Liver (tissue), 9 donors: ENCODE data around the gene CD101. TPM values are rescaled to one million over a fixed set of nuclear protein-coding genes. Genes with fewer than 3 reads are reported as not detected.

Experiments
- DNase-seq: peaks from one replicate; pipeline ENCODE4 v3.0.0-alpha.2; 2017; ENCODE audit warnings: low spot score
- H3K27ac ChIP-seq, 2 donors: one replicate each; pipeline ENCODE4 v1.7.0; 2013; ENCODE audit warnings: inconsistent platforms in 2 of 2, low read length in 2 of 2, control low read depth in 1 of 2, low read depth in 1 of 2, mild to moderate bottlenecking in 1 of 2
- H3K27me3 ChIP-seq, 4 donors: one replicate each; pipeline versions ENCODE4 v1.6.1 to v1.7.0; 2013; ENCODE audit warnings: low read length in 3 of 4, inconsistent platforms in 1 of 4, mild to moderate bottlenecking in 1 of 4, moderate library complexity in 1 of 4; ENCODE audit not compliant: control insufficient read depth in 4 of 4, insufficient read depth in 4 of 4
- H3K36me3 ChIP-seq, 4 donors: one replicate each; pipeline versions ENCODE4 v1.6.1 to v1.7.0; 2013; ENCODE audit warnings: low read length in 3 of 4, mild to moderate bottlenecking in 3 of 4, low read depth in 1 of 4, moderate library complexity in 1 of 4; ENCODE audit not compliant: control insufficient read depth in 4 of 4, insufficient read depth in 3 of 4
- H3K4me1 ChIP-seq, 4 donors: one replicate each; pipeline versions ENCODE4 v1.6.1 to v1.7.0; 2013; ENCODE audit warnings: low read length in 3 of 4, mild to moderate bottlenecking in 3 of 4, moderate library complexity in 1 of 4; ENCODE audit not compliant: control insufficient read depth in 4 of 4, insufficient read depth in 4 of 4
- H3K4me3 ChIP-seq, 3 donors: one replicate each; pipeline versions ENCODE4 v1.6.1 to v1.7.0; 2013; ENCODE audit warnings: low read length in 3 of 3, control low read depth in 1 of 3, low read depth in 1 of 3, mild to moderate bottlenecking in 1 of 3
- H3K9ac ChIP-seq, 2 donors: one replicate each; pipeline ENCODE4 v1.7.0; 2013; ENCODE audit warnings: low read length in 2 of 2, mild to moderate bottlenecking in 2 of 2, moderate library complexity in 2 of 2, control low read depth in 1 of 2, low read depth in 1 of 2
- H3K9me3 ChIP-seq, 4 donors: one replicate each; pipeline versions ENCODE4 v1.6.1 to v1.7.0; 2013; ENCODE audit warnings: low read length in 3 of 4; ENCODE audit not compliant: control insufficient read depth in 4 of 4
- FOXA1 ChIP-seq: IDR thresholded peaks from 2 replicates; pipeline ENCODE4 v1.6.1; 2016; ENCODE audit warnings: antibody characterized with exemption
- GABPA ChIP-seq, 2 donors: IDR thresholded peaks in 1 of 2; conservative IDR thresholded peaks in 1 of 2; 2 replicates each; pipeline ENCODE4 v1.6.1; 2016; ENCODE audit warnings: antibody characterized with exemption in 2 of 2, mild to moderate bottlenecking in 1 of 2, moderate library complexity in 1 of 2
- HNF4A ChIP-seq, 2 donors: conservative IDR thresholded peaks; 2 replicates each; pipeline ENCODE4 v1.6.1; 2016; ENCODE audit warnings: antibody characterized with exemption in 2 of 2, mild to moderate bottlenecking in 2 of 2
- HNF4G ChIP-seq: IDR thresholded peaks from 2 replicates; pipeline ENCODE4 v1.6.1; 2016; ENCODE audit warnings: antibody characterized with exemption
- JUND ChIP-seq, 2 donors: IDR thresholded peaks; 2 replicates each; pipeline ENCODE4 v1.6.1; 2016; ENCODE audit warnings: antibody characterized with exemption in 2 of 2
- NR2F2 ChIP-seq: IDR thresholded peaks from 2 replicates; pipeline ENCODE4 v1.6.1; 2016; ENCODE audit warnings: antibody characterized with exemption
- RAD21 ChIP-seq, 2 donors: IDR thresholded peaks; 2 replicates each; pipeline ENCODE4 v1.6.1; 2016; ENCODE audit warnings: antibody characterized with exemption in 2 of 2, mild to moderate bottlenecking in 2 of 2
- RXRA ChIP-seq, 2 donors: IDR thresholded peaks; 2 replicates each; pipeline ENCODE4 v1.6.1; 2017 to 2018; ENCODE audit warnings: antibody characterized with exemption in 2 of 2, mild to moderate bottlenecking in 1 of 2
- SP1 ChIP-seq: IDR thresholded peaks from 2 replicates; pipeline ENCODE4 v1.6.1; 2018; ENCODE audit warnings: antibody characterized with exemption, mild to moderate bottlenecking
- TAF1 ChIP-seq: conservative IDR thresholded peaks from 2 replicates; pipeline ENCODE4 v1.6.1; 2016; ENCODE audit warnings: antibody characterized with exemption, mild to moderate bottlenecking
- YY1 ChIP-seq: IDR thresholded peaks from 2 replicates; pipeline ENCODE4 v1.6.1; 2016; ENCODE audit warnings: antibody characterized with exemption, mild to moderate bottlenecking
- WGBS: extraction: QIAGEN DNeasy Blood & Tissue Kit; methylation state at CpG from one replicate; pipeline ENCODE4 v1.1.7; 2013; 5-methylcytosine and 5-hydroxymethylcytosine counted together
- polyA plus RNA-seq, 2 donors: library from polyadenylated mRNA; stranded (reverse) in 1 of 2; unstranded in 1 of 2; fragments of 200-250 nt in 1 of 2; fragments of >200 nt in 1 of 2; fragmentation: Nextera tagmentation in 1 of 2; extraction: Ambion mirVana in 1 of 2; gene quantifications; one replicate each; pipeline versions ENCODE4 v1.2.1 to v1.2.3, GENCODE V29; 2013 to 2015
- total RNA-seq, 2 donors: library from RNA; depleted of rRNA; stranded (reverse); fragments of >200 nt; gene quantifications; one replicate each; pipeline ENCODE4 v1.2.3, GENCODE V29; 2014
- TF ChIP-seq, protein P1 (sequence below): IDR thresholded peaks from 2 replicates; pipeline ENCODE4 v1.6.1; 2016; ENCODE audit warnings: antibody characterized with exemption
- TF ChIP-seq, protein P2 (sequence below): IDR thresholded peaks from 2 replicates; pipeline ENCODE4 v1.6.1; 2016; ENCODE audit warnings: antibody characterized with exemption
- TF ChIP-seq, protein P3 (sequence below): IDR thresholded peaks from 2 replicates; pipeline ENCODE4 v1.6.1; 2016; ENCODE audit warnings: antibody characterized with exemption, mild to moderate bottlenecking
- TF ChIP-seq, protein P4 (sequence below): IDR thresholded peaks from 2 replicates; pipeline ENCODE4 v1.6.1; 2016; ENCODE audit warnings: antibody characterized with exemption
- donor health status: healthy.
- donor health status: healthy.
- donor health status: healthy.
- donor health status: healthy.
- donor health status: healthy.

The CD101 gene
- total and polyA plus RNA-seq, 4 donors, result 0.24 to 2.0 (median 0.65) TPM

DNA sequence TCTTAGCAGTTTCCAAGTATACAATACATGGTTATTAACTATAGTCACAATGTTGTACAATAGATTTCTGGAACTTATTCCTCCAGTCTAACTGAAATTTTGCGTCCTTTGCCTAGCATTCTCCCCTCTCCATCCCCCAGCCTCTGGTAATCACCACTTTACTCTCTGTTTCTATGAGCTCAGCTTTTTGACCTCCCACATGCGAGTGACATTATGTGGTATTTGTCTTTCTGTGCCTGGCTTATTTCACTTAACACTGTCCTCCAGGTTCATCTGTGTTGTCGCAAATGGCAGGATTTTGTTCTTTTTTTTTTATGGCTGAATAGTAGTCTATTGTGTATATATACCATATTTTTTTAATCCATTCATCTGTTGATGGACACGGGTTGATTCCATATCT is 43.9 kb upstream of the CD101 start:
- H3K27ac ChIP-seq, result no peak overlapping the region
- no peak for DNase-seq
- H3K36me3 ChIP-seq, result peaks cover 0 to 14% (median 5%) of the 10 kb centered on the region in 4 donors
- H3K27me3 ChIP-seq, result no peaks in the 10 kb centered on the region
- H3K9ac ChIP-seq, result no peak overlapping the region
- no peaks in the 10 kb centered on the region for H3K9me3 ChIP-seq
- 93% methylated on average over 4 of the region's 4 CpGs for WGBS
- TF ChIP-seq, protein P1, sequence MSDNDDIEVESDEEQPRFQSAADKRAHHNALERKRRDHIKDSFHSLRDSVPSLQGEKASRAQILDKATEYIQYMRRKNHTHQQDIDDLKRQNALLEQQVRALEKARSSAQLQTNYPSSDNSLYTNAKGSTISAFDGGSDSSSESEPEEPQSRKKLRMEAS, result no peak
- no peak overlapping the region for H3K4me3 ChIP-seq
- no peaks in the 10 kb centered on the region for H3K4me1 ChIP-seq

DNA sequence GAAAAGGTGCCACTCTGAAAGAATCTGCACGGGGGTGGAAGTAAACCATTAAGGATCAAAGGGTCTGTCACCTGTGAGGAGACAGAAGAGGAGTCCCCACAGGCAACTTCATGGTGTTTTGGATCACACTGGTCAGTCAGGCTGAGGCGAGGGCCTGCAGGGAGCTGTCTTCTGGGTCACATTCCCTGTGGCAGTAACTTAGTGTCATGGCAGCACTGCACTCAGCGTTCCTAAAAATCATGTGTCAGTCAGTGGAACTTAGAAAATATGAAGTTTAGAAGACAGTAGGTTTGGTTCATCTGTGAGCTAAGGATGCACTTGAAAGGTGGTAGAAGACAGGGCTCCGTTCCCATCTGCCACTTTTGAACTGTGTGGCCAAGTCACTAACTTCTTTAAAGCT is 43.5 kb upstream of the CD101 start:
- no peak for DNase-seq
- 87% methylated on average over 4 of the region's 4 CpGs for whole genome bisulfite sequencing
- Histone ChIP-seq H3K4me3 (no peak overlapping the region), H3K27ac (no peak overlapping the region), H3K9me3 (no peaks in the 10 kb centered on the region), H3K27me3 (no peaks in the 10 kb centered on the region), H3K9ac (no peak overlapping the region), H3K36me3 (peaks cover 0 to 16% (median 7%) of the 10 kb centered on the region in 4 donors), H3K4me1 (no peaks in the 10 kb centered on the region)
- TF ChIP-seq, protein P1, result no peak
- TF ChIP-seq YY1 (no peak), RAD21 (IDR thresholded peaks at IDR 0.05) (no peak), SP1 (no peak)
- TF ChIP-seq, protein P2, sequence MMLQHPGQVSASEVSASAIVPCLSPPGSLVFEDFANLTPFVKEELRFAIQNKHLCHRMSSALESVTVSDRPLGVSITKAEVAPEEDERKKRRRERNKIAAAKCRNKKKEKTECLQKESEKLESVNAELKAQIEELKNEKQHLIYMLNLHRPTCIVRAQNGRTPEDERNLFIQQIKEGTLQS, result no peak

DNA sequence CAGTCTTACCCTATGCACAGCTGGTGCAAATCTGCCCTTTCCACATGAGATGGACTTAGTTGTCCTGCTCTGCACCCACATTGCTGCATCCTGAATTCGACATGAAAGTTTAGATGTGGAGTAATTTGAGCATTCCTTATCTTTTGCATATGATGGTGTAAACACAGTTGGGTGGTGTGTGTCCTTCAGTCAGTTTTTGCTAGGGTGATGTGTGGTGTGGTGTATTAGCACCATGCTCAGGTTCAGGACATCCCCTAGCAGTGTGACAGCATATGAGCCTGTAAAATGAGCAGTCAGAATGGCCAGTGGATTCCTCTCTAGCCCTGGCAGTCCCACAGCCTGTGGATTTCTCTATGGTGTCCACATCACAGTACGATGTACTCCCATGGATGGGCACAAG is 42.6 kb upstream of the CD101 start:
- H3K4me3 ChIP-seq, result no peak overlapping the region

More for the DNA sequence above, 42.6 kb upstream of the CD101 start:
- Histone ChIP-seq H3K9ac (no peak overlapping the region), H3K4me1 (no peaks in the 10 kb centered on the region), H3K27ac (no peak overlapping the region), H3K27me3 (no peaks in the 10 kb centered on the region), H3K36me3 (peaks cover 0 to 16% (median 7%) of the 10 kb centered on the region in 4 donors), H3K9me3 (no peaks in the 10 kb centered on the region)
- TF ChIP-seq JUND (IDR thresholded peaks at IDR 0.05) (no peak), HNF4G (no peak), YY1 (no peak), RAD21 (IDR thresholded peaks at IDR 0.05) (no peak), TAF1 (no peak), GABPA (IDR thresholded peaks at IDR 0.05 in 1 of 2, conservative IDR thresholded peaks at IDR 0.05 in 1 of 2) (no peak), FOXA1 (no peak), SP1 (no peak), HNF4A (conservative IDR thresholded peaks at IDR 0.05) (no peak), NR2F2 (no peak), RXRA (IDR thresholded peaks at IDR 0.05) (no peak)
- TF ChIP-seq, protein P3, sequence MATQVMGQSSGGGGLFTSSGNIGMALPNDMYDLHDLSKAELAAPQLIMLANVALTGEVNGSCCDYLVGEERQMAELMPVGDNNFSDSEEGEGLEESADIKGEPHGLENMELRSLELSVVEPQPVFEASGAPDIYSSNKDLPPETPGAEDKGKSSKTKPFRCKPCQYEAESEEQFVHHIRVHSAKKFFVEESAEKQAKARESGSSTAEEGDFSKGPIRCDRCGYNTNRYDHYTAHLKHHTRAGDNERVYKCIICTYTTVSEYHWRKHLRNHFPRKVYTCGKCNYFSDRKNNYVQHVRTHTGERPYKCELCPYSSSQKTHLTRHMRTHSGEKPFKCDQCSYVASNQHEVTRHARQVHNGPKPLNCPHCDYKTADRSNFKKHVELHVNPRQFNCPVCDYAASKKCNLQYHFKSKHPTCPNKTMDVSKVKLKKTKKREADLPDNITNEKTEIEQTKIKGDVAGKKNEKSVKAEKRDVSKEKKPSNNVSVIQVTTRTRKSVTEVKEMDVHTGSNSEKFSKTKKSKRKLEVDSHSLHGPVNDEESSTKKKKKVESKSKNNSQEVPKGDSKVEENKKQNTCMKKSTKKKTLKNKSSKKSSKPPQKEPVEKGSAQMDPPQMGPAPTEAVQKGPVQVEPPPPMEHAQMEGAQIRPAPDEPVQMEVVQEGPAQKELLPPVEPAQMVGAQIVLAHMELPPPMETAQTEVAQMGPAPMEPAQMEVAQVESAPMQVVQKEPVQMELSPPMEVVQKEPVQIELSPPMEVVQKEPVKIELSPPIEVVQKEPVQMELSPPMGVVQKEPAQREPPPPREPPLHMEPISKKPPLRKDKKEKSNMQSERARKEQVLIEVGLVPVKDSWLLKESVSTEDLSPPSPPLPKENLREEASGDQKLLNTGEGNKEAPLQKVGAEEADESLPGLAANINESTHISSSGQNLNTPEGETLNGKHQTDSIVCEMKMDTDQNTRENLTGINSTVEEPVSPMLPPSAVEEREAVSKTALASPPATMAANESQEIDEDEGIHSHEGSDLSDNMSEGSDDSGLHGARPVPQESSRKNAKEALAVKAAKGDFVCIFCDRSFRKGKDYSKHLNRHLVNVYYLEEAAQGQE, result no peak
- TF ChIP-seq, protein P2, result no peak
- TF ChIP-seq, protein P4, sequence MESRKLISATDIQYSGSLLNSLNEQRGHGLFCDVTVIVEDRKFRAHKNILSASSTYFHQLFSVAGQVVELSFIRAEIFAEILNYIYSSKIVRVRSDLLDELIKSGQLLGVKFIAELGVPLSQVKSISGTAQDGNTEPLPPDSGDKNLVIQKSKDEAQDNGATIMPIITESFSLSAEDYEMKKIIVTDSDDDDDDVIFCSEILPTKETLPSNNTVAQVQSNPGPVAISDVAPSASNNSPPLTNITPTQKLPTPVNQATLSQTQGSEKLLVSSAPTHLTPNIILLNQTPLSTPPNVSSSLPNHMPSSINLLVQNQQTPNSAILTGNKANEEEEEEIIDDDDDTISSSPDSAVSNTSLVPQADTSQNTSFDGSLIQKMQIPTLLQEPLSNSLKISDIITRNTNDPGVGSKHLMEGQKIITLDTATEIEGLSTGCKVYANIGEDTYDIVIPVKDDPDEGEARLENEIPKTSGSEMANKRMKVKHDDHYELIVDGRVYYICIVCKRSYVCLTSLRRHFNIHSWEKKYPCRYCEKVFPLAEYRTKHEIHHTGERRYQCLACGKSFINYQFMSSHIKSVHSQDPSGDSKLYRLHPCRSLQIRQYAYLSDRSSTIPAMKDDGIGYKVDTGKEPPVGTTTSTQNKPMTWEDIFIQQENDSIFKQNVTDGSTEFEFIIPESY, result no peak
- TF ChIP-seq, protein P1, result no peak
- no peak for DNase-seq
- WGBS, result 87% methylated on average over 2 of the region's 2 CpGs
